ENCODE results near the gene KPTN.

The KPTN gene

GRCh38 chr19:47483800-47484690, at the start of gene KPTN:
Gene KPTN (minus strand): TSS chr19:47484219. CDS start chr19:47484160, 59 bp downstream.
- peak; percentile 92 for DNase-seq

- no peak for DNase-seq
These were observed 47.8 kb upstream of the KPTN start for GRCh38 chr19:47531640-47532387.

- no peak for DNase-seq
These were observed 45.2 kb upstream of the KPTN start for GRCh38 chr19:47529018-47529742.

GRCh38 chr19:47526798-47527197, 42.8 kb upstream of the KPTN start:
- no peak for DNase-seq

DNA sequence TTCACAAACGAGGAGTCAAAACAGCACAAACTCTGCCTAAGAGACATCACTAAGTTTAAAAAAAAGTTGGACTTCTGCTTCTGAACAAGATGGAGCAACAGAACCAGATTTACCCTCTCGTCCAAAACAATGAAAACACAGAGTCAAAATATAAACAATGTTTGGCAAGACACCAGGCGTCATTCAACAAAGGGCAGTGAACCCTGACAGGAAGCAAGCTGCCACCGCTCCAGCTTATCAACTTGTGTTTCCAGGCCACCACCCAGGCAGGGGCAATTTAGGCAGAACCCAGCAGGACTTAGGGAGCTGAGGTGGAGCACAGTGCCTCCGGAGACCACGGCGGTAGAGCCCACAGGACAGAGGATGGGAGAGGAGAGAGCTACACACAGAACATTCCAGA, 39.5 kb upstream of the KPTN start:
- DNase-seq = no peak

- no peak for DNase-seq
These were observed 37.6 kb upstream of the KPTN start for GRCh38 chr19:47521473-47522180.

DNA sequence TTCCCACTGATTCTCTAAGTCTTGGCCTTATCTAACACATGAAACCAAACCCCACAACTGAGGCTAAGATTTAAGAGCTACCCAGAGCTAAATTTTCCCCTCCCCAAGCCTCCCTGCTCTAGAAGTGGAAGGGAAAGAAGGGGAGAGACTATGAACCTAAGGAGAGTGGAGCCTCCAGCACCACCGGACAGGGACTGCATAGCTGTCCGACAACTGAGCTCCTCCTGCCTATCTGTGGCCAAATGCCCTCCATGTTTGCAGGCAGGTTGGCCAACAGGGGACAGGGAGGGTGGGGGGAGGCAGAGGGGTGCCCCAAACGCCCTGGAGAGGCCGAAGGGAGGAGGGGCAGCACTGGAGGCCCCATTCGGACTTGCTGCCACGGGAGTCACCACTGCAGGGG, 36.8 kb upstream of the KPTN start:
- DNase-seq = no peak

- no peak for DNase-seq
These were observed 36.4 kb upstream of the KPTN start for GRCh38 chr19:47520343-47520806.

DNA sequence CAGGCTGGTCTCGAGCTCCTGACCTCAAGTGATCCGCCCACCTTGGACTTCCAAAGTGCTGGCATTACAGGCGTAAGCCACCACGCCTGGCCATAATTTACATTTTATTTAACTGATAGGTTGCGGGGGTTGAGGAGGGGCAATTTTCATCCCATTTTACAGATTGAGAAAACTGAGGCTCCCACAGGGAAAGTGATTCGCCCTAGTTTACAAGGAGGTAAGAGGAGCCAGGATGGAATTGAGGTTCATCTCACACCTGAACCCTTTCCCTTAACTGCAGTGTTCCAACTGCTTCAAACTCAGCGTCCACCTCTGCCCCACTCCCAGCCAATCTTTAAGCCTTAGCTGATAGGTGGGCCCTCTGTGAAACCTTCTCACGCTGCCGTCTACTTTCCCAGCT, 34.8 kb upstream of the KPTN start:
- DNase-seq = no peak

- DNase-seq = peak; percentile 57
These were observed 34.1 kb upstream of the KPTN start for GRCh38 chr19:47518139-47518538.

DNA sequence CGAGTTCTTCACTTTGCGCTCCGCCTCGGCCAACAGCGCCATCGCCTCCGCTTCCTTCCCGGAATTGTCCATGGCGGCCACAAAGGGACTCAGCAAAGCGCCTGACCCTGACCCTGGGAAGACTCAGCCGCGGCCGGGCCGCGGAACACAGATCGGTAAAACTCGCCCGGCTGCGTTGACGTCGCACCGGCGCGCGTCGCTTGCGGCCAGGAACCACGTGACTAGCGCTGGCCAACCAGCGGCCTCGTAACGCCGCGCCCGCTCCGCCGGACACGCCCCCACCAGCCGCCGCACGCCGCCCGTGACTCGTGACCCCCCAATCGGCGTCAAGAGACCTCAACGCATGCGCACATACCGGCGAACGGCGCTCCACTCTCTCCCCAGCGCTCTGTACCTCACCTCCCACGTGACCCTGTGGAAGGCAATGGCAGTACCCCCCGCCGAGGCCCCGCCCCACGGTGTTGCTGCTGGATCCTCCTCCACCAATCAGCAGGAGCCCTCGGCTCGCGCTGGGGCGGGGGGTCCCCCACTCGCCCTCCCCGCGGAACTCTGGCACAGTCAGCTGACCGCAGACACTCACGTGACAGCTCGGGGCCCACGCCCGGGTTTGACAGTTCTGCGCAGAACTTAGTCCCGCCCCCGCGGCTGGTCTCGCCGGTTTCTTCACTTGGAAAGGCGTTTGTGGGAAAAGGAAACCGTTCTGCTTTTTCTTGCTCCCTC, 31.0 kb upstream of the KPTN start, which contains the start of gene NAPA:
Gene NAPA (minus strand): TSS at position 195 of the 720 bp plus-strand sequence. CDS start 123 bp downstream, at position 72.
- DNase-seq = peak; percentile 100

GRCh38 chr19:47514151-47514868, 30.3 kb upstream of the KPTN start:
- DNase-seq = no peak

- no peak for DNase-seq
These were observed 28.9 kb upstream of the KPTN start for GRCh38 chr19:47512948-47513319.

DNA sequence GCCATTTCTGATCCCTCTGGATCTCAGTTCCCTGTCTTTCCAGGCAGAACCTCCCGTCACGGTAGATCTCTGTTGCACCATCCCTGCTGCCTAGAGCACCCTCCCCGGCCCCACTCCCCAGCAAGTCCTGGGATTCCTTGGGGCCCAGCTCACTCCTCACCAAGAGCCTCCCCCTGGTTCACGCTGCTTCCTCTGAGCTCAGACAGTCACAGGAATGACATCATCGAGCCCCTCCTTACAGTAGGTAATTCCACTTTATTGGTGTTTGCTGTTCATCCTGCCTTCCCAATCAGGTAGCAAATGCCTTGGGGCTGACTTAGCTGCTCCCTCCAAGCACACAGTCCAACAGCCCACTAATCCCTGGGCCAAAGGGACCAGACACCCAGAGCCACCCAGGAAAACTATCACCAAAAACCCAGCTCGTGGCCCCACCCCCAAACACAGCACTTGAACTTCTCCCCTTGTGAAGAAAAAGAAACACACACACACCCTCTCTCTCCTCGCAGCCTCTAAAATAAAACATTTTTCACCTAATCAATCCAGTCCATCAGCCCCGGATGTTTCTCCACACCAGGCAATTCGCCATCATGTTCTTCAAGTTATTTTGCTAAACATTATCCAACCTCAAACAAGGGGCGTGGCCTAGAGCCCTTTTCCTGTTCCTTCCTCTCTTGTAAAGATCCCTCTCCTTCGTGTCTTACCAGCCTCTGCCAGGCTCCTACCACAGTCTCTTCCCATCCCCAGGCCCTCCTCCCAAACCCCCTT, 28.3 kb upstream of the KPTN start:
- DNase-seq = no peak

- DNase-seq = no peak
These were observed 27.7 kb upstream of the KPTN start for GRCh38 chr19:47511681-47512080.

- DNase-seq = no peak
These were observed 27.1 kb upstream of the KPTN start for GRCh38 chr19:47511128-47511517.

DNA sequence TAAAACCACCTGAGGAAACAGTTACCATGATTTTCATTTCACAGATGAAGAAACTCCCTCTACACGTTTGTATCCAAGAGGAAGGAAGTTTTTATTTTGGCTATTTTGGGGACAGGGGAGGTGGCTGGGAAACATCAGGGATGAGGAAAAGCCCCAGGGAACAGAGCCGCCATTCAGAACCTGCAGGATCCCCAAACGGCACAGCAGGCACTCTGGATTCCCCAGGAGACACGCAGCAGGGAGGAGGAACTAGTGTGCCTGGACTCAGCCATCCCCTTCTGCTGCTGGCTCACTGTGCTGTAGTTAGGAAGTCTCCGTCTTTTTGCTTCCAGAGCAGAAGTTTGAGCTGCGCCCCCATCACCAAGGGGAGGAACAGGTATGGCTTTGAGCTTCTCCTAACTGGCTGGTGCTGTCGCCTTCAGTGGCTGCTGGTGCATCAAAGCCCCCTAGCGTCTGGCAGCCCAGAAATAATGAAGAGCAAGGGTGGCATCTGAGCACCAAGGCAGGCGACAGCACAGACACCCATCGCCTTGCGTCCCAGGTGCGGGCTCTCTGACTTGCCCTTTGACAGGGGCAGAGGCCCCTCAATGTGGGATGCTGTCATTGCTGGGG, 26.6 kb upstream of the KPTN start:
- no peak for DNase-seq

GRCh38 chr19:47509973-47510372, 26.0 kb upstream of the KPTN start:
- DNase-seq = no peak

GRCh38 chr19:47509170-47509847, 25.3 kb upstream of the KPTN start:
- DNase-seq = no peak
